ENCODE measurements around the gene DGUOK. TPM values are rescaled to one million over a fixed set of nuclear protein-coding genes. Genes with fewer than 3 reads are reported as not detected.
"Not testable (repeated sequence)": the region's sequence is repeated elsewhere in the genome, so short reads cannot be mapped to it uniquely, and the experiment has no call there.

DGUOK gene
- total RNA-seq, 1 experiment from 2014 or later: 52.2 TPM

DNA sequence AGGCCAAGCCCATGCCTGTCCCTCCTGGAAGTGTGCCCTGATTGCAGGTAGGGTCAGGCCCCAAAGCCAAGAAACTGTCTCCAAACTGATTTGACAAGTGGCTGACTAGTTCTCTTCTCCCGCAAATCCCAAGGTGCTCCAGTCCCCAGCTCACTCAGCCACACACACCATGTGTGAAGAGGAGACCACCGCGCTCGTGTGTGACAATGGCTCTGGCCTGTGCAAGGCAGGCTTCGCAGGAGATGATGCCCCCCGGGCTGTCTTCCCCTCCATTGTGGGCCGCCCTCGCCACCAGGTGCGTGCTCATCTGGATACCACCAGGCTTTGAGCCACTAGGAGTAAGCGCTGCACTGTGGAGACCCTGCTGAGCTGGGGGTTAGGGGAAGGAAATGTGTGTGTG is 25.5 kb upstream of the DGUOK start:
- no peak for DNase-seq (ENCODE audit: low read depth)

GRCh38 chr2:73902284-73902683 is 24.4 kb upstream of the DGUOK start:
- DNase-seq (ENCODE audit: low read depth): no peak

DNA sequence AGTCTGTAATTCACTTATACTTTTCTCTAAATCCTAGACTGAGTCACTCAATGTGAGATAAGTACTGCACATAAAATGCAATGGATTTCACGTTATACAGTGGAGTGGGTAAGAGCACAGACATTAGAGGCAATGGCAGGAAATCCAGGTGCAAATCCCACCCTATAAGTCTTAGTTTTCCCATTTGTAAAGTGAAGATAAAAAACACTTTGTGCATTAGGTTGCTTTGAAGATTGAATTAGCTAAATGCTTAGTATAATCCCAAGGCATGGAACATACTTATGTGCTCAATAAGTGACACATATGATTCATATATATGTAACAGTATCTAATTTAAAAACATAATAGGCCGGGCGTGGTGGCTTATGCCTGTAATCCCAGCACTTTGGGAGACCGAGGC is 23.4 kb upstream of the DGUOK start:
- DNase-seq (ENCODE audit: low read depth): no peak

DNA sequence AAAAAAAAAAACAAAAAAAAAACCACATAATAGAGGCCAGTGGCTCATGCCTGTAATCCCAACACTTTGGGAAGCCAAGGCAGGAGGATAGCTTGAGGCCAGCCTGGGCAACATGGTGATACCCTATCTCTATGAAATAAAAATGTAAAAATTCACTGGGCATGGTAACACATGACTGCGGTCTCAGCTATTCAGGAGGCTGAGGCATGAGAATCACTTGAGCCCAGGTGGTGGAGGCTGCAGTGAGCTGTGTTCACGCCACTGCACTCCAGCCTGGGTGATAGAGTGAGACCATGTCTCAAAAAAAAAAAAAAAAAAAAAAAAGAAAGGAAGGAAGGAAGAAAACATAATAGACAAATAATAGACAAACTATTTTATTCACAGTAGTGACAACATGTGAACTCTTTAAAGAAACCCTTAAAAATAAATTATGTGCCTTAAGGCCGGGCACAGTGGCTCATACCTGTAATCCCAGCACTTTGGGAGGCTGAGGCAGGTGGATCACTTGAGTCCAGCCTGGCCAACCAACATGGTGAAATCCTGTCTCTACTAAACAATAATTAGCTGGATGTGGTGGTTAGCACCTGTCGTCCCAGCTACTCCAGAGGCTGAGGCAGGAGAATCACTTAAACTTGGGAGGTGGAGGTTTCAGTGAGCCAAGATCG is 22.6 kb upstream of the DGUOK start:
- DNase-seq (ENCODE audit: low read depth): not testable (repeated sequence)

- DNase-seq (ENCODE audit: low read depth): no peak
These were observed 21.7 kb upstream of the DGUOK start for GRCh38 chr2:73904952-73905351.

DNA sequence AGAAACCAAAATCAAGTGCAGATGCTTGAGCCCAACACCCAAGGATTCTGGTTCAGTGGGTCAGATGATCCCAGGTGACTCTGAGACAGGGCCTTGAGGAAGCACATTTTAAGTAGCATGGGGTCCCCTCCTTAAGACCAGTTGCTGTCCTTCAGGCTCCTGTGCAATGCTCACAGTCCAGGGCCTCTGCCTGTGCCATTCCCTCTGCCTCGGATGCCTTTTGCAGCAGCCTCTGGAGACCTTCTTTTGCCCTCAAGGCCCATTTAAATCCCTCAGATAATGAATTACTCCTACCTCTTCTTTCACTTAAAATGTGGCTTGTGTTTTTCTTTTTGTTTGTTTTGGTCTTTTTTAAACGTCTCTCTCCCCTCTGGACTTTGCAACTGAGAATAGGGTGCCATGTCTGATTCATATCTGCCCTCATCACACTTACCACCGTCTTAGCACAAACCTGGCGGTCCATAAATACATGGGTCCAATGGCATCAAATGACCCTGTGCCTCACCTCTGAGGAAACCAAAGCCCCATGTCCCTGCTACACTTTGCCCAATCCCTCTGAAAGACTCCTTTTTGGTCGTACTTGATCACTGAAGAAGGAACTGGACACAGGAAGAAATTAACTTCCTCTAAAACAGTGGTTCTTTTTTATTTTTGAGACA is 19.7 kb upstream of the DGUOK start:
- no peak for DNase-seq (ENCODE audit: low read depth)

- DNase-seq (ENCODE audit: low read depth): peak; percentile 77
These were observed 18.7 kb upstream of the DGUOK start for GRCh38 chr2:73907840-73908452.

DNA sequence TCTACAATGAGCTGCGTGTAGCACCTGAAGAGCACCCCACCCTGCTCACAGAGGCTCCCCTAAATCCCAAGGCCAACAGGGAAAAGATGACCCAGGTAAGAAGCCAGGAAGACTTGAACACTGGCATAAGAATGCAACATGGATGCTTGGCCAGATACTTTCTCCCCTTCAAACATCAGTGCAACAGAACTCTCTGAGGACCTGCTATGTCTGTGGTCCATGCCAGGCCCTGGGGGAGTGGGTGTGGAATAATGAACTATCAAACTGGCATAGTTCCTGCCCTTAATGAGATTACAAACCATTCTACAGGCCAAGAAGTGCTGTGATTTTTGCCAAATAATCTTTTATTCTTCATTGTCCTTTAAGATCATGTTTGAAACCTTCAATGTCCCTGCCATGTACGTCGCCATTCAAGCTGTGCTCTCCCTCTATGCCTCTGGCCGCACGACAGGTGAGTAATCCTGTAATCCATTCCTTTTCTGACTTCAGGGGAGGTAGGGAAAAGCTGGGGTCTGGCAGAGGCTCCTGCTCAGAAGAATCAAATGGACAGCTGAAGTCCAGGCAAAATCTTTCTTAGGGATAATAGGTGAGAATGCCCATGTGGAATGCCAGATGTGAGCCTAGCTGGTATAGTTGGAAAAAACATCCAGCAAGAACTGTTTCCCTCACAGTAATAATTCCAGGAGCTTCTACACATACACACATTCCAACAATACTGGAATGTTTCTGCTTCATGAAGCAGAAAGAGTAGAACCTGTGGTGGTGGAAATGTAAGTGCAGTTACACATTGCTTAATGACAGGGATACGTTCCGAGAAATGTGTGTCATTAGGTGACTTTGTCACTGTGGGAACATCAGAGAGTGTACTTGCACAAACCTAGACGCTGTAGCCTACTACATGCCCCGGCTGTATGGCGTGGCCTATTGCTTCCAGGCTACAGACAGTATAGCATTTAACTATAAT is 17.7 kb upstream of the DGUOK start:
- no peak for DNase-seq (ENCODE audit: low read depth)

DNA sequence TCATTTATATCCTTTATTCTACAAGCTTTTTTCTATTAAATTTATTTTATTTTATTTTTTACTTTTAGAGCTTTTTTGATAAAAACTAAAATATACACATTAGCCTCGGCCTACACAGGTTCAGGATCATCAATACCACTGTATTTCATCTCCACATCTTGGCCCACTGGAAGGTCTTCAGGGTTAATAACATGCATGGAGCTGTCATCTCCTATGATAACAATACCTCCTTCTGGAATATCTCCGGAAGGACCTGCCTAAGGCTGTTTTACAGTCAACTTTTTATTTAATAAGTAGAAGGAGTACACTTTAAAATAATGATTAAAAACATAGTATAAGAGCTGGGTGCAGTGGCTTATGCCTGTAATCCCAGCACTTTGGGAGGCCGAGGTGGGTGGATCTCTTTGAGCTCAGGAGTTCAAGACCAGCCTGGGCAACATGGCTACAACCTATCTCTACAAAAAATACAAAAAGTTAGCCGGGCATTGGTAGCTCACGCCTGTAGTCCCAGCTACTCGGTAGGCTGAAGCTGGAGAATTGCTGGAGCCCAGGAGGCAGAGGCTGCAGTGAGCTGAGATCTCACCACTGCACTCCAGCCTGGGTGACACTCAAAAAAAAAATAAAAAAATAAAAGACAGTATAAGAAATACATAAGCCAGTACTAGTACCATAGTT is 15.7 kb upstream of the DGUOK start:
- no peak for DNase-seq (ENCODE audit: low read depth)

DNA sequence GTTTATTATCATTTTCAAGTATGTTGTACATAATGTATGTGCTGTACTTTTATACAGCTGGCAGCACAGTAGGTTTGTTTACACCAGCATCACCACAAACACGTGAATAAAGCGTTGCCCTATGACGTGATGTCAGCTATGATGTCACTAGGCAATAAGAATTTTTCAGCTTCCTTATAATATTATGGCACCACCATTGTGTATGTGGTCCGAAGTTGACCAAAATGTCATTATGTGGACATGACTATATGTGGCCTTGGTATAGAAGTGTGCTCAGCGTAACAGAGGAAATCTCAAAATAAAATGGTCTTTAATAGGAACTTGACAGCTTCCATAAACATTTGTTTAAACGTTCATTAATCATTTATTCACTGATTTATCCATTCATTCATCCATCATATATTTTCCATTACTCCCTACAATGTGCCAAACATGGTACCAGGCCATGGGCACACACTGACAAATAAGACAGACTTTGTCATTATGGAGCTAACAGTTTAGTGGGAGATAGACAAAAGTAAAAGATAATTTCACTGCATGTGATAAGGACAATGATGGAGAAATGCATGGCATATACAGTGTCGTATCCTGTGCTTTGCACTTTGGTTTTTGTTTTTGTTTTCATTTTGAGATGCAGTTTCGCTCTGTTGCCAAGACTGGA is 15.0 kb upstream of the DGUOK start:
- no peak for DNase-seq (ENCODE audit: low read depth)

GRCh38 chr2:73913414-73914054 is 13.1 kb upstream of the DGUOK start:
- no peak for DNase-seq (ENCODE audit: low read depth)

DNA sequence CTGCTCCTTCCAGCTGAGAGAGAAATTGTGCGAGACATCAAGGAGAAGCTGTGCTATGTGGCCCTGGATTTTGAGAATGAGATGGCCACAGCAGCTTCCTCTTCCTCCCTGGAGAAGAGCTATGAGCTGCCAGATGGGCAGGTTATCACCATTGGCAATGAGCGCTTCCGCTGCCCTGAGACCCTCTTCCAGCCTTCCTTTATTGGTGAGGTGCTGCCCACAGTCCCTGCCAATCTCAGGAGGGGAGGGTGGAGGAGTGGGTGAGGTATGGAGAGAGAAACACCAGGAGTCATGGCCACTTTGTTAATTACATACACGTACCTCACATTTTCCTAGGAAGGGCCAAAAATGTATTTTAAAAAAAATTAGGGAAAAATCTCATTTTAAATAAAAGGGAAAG is 12.0 kb upstream of the DGUOK start:
- DNase-seq (ENCODE audit: low read depth): no peak

DNA sequence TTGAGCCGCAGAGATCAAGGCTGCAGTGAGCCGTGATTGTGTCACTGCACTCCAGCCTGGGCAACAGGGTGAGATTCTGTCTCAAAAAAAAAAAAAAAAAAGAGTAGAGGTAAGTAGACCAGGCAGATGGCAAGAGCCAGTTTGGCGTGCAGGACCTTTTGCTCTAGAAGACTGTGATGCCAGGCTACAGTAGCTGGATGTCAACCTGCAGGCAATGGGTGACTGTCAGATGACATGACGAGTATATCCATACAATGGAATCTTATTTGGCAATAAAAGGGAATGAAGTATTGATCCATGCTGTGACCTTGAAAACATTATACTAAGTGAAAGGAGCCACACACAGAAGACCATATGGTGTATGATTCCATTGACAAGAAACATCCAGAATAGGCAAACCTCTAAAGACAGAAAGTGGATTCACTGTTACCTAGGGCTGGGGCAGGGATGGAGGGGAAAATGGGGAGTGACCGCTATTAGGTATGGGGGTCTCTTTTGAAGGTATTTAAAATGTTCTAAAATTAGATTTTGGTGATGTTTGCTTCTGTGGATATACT is 11.2 kb upstream of the DGUOK start:
- DNase-seq (ENCODE audit: low read depth): no peak

DNA sequence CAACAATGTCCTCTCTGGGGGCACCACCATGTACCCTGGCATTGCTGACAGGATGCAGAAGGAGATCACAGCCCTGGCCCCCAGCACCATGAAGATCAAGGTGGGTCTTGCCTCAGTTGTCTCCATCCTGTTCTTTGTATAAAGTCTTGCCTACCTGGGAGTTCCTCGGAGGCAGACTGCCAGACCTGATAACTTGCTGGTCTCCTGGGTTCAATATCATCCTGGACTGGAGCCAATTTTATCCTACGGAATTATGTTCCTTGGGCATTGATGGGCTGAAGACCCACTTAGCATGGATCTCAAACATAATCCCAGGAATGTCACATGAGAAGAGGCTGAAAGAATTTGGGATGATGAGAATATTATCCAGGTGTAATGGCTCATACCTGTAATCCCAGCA is 10.0 kb upstream of the DGUOK start:
- no peak for DNase-seq (ENCODE audit: low read depth)

DNA sequence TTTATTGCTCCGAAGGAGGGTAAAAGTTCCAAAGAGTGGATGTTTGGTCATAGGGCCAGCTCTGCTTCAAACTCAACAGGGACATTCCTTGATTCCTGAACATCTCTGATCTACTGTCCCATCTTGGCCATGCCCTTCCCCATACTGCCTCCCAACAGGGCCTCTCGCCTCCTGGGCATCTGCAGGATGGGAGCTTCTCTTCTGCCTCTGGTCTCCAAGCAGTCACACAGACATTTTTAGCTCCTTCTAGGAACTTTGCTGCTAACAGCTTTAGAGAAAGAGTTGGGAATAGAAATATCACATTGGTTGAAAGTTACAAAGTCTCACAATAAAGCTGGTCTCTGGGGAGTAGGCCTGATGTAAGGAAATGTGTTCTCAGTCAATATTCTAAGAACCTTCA is 9.4 kb upstream of the DGUOK start:
- no peak for DNase-seq (ENCODE audit: low read depth)

DNA sequence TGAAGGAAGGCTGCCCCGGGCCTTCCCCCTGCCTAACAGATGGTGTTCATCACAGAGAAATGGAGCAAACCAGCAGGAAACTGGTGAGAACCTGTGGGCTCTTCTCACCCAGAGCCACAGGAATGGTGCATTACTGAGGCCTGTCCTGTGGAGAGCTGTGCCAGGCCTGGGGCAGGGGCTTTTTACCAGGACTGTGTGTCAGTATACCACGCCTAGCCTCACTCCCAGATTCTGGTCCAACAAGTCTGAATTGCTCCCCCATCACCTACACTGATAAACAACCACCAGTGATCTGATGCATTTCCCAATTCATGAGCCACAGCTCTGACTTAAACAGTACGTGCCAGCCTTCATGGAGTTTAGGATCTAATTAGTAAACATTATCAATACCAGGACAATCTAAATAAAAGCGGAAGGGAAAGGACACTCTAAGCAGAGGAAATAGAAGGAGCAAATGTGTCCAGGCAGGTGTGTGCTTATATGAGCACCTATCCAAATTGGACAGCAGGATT is 8.9 kb upstream of the DGUOK start:
- DNase-seq (ENCODE audit: low read depth): no peak

DNA sequence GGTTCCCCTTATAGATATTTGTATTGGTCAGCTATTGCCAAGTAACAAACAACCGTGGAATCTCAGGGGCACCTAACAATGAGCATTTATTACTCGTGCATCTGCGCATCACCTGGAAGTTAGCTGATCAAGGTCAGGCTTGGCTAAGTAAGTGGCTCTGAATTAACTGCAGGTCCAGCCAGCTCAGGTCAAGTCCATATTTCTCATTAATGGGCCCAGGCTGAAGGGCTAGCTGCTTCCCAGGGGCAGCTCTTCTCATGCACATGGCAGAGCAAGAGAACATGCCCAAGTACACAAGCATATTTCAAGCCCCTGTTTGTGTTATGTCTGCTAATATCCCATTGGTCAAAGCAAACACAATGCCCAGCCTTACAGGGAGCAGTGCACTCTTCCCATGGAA is 7.8 kb upstream of the DGUOK start:
- DNase-seq (ENCODE audit: low read depth): no peak

DNA sequence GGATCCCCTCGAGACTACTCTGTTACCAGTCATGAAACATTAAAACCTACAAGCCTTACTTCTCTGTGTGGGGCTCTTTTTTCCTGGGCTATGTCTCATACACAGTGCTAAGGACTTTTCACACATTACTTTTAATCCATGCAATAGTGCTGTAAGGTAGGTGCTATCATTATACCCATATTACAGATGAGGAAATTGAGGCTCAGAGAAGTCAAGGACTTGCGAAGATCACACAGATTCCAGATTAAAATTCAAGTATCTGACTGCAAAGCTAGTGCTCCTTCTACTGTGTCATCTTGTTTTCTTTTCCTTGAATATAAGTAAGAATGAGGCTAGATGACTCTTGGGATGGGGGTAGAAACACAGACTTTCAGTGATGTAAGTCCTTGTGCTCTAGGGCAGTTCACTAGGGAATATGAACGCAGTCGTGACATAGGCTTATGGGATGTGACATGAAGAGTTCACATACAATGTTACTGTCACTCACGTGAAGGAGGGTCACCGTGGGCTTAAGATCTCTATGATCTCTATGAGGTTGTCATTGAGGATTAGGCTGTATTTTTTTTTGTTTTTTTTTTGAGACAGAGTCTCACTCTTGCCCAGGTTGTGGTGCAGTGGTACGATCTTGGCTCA is 7.0 kb upstream of the DGUOK start:
- DNase-seq (ENCODE audit: low read depth): no peak

All from Daoy (cell line).